Stimulated activated CD4-positive, alpha-beta T cell treated with anti-CD3 and anti-CD28 coated beads, Interleukin-4, amount 100 ng/mL, for 48 hours (primary cell): Measurements from ENCODE around the gene ALDH4A1.

Experiments
- DNase-seq, 2 donors: peaks; one replicate each; pipeline ENCODE4 v3.0.0-alpha.2; 2020; ENCODE audit warnings: low read depth in 2 of 2

Gene ALDH4A1

GRCh38 chr1:18939398-18940302 is 37.3 kb upstream of the ALDH4A1 start:
- no peak for DNase-seq

- no peak for DNase-seq
Measured at GRCh38 chr1:18938707-18939070, 36.3 kb upstream of the ALDH4A1 start.

DNA sequence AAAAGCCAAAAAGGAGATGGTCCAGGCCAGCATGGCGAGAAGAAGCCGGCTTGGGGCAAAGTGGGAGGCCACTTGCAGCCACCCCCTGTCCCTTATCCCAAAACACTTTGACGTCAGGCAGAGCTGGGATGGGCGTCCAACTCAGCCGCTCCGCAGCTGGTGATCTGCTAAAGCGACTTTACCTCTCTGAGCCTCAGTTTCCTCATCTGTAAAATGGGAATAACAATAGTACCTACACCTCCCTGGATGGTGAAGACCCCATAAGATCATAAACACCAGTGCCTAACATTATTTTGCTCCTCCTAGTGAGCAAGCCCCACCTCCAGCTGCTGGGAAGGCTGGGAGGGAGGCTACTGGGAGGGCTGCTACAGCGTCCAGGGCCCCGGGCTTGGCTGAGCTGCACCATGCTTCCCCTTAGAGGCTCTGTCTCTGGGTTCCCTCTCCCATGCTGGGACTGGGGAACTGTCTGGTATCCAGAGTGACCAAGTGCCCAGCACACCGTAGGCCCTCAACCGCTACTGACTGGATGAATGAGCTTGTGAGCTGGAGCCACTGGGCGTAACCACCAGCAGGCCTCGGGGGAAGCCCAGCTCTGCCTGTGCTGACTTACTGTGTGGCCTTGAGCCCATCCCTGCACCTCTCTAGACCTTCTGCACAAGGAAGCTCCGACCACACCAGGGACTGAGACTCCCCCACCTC is 35.8 kb upstream of the ALDH4A1 start:
- no peak for DNase-seq

GRCh38 chr1:18937539-18937938 is 35.2 kb upstream of the ALDH4A1 start:
- DNase-seq, result no peak

DNA sequence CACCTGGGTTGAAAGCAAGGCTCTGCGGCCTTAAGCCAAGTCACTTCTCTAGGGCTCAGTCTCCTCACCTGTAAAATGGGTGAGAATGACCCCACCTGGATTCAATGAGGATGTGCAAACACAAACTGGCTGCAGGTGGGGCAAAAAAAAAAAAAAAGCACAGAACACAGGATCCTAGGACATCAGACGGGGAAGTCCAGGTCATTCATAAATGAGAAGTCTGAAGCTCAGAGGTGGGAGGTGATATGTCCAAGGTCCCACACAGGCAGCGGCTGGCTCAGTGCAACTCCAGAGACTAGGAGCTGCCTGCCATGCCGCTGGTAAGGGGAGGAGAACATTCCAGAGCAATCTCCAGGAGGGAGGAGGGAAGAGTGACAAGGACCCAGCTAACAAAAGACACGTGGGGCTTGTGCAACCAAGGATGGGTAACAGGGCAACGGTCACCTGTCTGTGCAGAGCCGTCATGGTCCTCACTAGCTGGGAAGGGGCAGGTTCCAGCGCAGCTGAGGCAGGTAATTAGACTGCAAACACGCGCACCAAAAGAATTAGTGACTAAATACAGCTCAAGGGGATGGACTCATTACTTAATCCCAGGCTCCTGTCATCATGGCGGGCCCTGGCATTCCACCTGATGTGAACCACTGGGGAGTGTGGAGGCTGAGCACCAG is 34.6 kb upstream of the ALDH4A1 start:
- no peak for DNase-seq

DNA sequence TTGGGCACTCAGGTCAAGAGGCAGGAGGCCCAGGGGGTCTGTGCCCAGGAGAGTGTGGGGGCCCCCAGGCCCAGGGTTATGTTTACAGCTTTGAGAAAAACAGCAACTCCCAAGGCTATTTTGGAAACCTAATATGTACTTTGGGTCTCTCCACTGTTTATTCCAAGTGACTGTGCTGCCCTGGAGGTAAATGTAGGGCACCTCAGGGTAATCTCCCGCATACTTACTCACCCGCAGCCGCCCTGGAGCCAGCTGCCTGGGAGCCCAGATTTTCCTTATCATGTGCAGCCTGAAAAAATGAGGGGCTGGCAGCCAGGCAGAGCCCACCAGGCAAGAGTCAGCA is 34.1 kb upstream of the ALDH4A1 start:
- no peak for DNase-seq

GRCh38 chr1:18934205-18935000 is 32.0 kb upstream of the ALDH4A1 start:
- no peak for DNase-seq

DNA sequence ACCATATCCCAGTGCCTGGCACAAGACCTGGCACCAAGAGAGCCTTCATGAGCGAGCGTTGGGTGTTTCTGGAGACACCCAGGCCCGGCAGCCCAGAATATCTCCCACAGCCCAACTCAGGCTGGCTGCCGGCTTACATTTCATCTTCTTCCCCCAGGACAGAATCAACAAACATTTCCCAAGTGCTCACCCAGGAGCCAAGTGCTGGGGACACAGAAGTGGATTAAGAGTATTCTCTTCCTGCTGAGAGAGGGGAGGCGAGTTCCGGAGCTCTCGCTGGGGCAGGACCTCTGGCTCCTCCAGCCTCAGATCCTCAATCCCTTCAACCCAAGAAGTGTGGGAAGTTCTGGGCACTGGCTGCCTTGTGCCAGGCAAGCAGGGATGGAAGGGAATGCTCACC is 30.5 kb upstream of the ALDH4A1 start:
- no peak for DNase-seq

DNA sequence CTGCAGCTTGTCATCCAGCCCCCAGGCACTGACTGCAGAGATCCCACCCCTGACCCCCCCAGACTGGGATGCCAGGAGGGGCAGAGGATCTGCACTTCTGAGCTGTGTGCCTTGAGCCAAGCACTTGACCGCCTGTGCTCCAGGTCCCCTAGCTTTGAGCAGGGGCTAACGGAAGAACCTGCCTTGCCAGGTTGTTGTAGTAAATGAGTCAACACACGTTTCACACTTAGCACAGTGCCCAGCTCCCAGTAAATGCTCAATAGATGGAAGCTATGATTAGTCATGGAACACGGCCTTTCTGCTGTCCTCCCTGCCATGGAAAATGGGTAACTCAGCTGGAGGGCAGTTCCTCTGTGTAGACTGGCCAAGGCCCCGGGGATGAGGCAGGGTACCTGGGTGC is 30.0 kb upstream of the ALDH4A1 start:
- no peak for DNase-seq

- no peak for DNase-seq
Measured at GRCh38 chr1:18931730-18932129, 29.4 kb upstream of the ALDH4A1 start.

GRCh38 chr1:18929686-18930085 is 27.3 kb upstream of the ALDH4A1 start:
- no peak for DNase-seq

GRCh38 chr1:18928985-18929384 is 26.6 kb upstream of the ALDH4A1 start:
- no peak for DNase-seq

DNA sequence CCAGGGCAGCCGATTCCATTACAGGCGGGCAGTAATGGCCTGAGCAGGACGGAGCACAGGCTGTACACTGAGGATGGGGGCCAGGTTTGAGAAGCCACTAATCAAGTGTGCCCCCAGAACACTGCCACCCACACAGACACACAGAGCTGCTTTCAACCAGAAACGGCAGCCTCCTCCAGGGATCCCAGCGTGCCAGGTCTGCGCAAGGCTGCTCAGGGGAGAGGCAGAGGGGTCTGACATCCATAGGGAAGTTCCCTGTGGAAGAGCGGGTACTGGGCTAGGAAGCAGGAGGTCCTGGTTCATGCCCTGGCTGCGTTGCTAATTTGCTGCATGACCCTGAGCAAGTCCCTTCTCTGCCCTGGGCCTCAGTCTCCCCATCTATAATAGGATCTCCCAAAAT is 26.1 kb upstream of the ALDH4A1 start:
- DNase-seq, result no peak

- DNase-seq, result no peak
Measured at GRCh38 chr1:18927654-18928272, 25.4 kb upstream of the ALDH4A1 start.

DNA sequence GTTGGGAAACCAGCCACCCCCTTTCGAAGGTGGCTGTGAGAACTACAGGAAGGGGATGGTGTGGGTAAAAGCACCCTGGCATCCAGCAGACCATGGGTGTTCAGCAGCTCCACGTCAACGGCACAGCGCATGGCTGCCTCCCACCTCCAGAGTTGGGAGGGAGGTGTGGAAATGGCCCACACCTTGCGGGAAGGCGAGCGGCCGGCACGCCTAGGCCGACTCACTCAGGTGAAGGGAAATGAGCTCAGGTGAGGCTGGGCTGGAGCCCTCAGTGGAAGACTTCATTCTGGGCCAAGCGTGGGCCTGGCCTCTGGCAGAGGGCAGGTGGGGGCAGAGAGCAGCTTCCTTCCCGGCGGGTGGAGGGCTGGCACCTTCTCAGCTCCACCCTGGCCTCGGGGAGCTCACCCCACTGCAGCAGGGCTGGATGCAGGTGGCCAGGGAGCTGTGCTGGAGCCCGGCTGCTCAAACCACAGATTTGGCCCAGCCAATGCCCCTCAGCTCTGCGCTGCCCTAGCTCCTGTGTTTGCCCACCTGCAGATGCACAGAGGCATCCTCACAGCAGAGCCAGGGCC is 24.8 kb upstream of the ALDH4A1 start:
- DNase-seq, result no peak

- DNase-seq, result peak; percentile 70 to 84
Measured at GRCh38 chr1:18926315-18927081, 24.1 kb upstream of the ALDH4A1 start.

- no peak for DNase-seq
Measured at GRCh38 chr1:18925279-18925678, 22.9 kb upstream of the ALDH4A1 start.

DNA sequence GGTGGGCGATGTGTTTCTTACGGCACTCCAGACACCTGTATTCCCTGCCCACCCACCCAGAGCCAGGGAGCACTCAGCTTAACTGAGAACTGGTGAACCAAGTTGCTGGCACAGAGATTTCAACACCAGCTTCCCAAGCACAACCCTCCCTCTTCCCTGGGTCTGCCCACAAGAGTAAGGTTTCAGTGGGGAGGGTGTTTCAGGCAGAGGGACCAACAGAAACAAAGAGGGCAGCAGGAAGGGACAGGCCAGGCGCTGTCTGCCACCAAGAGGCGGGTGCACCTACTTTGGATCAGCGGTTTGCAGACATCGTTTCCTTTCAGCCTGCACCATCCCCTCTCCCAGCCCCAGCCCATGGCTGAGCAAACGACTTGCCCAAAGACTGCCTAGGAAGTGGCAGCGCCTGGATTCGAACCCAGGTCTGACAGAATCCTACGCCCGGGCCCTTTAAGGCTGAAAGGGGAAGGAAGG is 21.9 kb upstream of the ALDH4A1 start:
- DNase-seq, result no peak

DNA sequence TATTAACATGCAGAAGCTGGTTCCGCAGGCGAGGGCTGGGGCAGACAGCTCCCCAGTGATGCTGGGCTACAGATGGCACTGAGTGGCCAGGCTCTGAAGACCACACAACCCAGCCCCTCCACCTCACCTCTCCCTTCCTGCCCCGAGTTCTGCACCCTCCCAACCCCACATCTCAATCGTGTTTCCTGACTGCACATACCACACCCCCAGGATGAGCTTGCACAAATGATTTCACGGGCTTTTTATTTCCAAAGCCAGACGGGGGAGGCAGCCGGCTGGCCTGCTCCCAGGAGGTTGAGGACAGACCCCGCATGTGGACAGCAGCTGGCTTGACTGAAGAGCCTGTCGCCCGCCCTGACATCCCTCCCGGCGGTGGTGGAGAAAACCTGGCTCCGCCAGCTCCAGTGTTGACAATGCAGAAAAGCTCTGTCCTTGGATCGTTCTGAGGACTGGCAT is 21.4 kb upstream of the ALDH4A1 start:
- DNase-seq, result no peak
